A549 (cell line): ENCODE measurements around the gene RPS25. TPM values are rescaled to one million over a fixed set of nuclear protein-coding genes. Genes with fewer than 3 reads are reported as not detected.
A peak's percentile ranks its signal among the peaks of the same experiment; 100 is the strongest.

Experiments
- ATAC-seq, 2 experiments: fragments of 200-7000 bp in 1 of 2; fragments of >200 bp in 1 of 2; cut with Nextera tagmentation in 1 of 2; cut with Tn5 transposase in 1 of 2; 3 replicates each; pipeline versions ENCODE4 v1.8.0 to v1.9.1; 2018 to 2020; ENCODE audit warnings: mild to moderate bottlenecking in 1 of 2, moderate library complexity in 1 of 2
- CTCF ChIA-PET: fragments of 300-600 bp; sonication (Branson Sonifier 250); formaldehyde crosslinking; extraction: SDS; loops from one replicate; lab custom pipeline; 2021; ENCODE audit warnings: antibody characterized with exemption, inconsistent platforms; lab: Yijun Ruan, JAX
- POLR2A ChIA-PET: fragments of 350-600 bp; formaldehyde crosslinking; extraction: SDS; loops from one replicate; lab custom pipeline; 2021; ENCODE audit warnings: antibody characterized with exemption, inconsistent platforms; lab: Yijun Ruan, JAX
- DNase-seq, 2 experiments: peaks; one replicate each; pipeline versions ENCODE4 v3.0.0 to v3.0.0-alpha.2; 2011 to 2016; ENCODE audit warnings: low read depth in 1 of 2, low spot score in 1 of 2
- FAIRE-seq: peaks from 2 replicates; lab custom pipeline; 2011; peaks lifted over from hg19 to GRCh38; lab: Jason Lieb, UNC
- H3K27ac ChIP-seq, 2 experiments: fragments of >200 bp; sonication (Bioruptor Twin); formaldehyde crosslinking; 3 replicates each; pipeline ENCODE4 v1.5.1; 2016 to 2017
- H3K4me1 ChIP-seq: fragments of >200 bp; sonication (Bioruptor Twin); formaldehyde crosslinking; 3 replicates; pipeline ENCODE4 v1.6.1; 2016
- H3K4me2 ChIP-seq: fragments of >200 bp; sonication (Bioruptor Twin); formaldehyde crosslinking; 3 replicates; pipeline ENCODE4 v1.6.1; 2016
- H3K4me3 ChIP-seq: fragments of >200 bp; sonication (Bioruptor Twin); formaldehyde crosslinking; 3 replicates; pipeline ENCODE4 v1.5.1; 2016
- H3K9me3 ChIP-seq: fragments of >200 bp; sonication (Bioruptor Twin); formaldehyde crosslinking; 3 replicates; pipeline ENCODE4 v1.6.1; 2016
- BHLHE40 ChIP-seq: IDR thresholded peaks from 2 replicates; pipeline ENCODE4 v1.6.1; 2012; ENCODE audit warnings: low read depth, low read length, inconsistent platforms
- CBX2 ChIP-seq: fragments of 200-600 bp; sonication (generic); IDR thresholded peaks from 2 replicates; pipeline ENCODE4 v1.6.1; 2016; ENCODE audit warnings: low read depth, mild to moderate bottlenecking, borderline replicate concordance
- CHD2 ChIP-seq: fragments of 150-350 bp; IDR thresholded peaks from 2 replicates; pipeline ENCODE4 v1.6.1; 2014; ENCODE audit warnings: low read length; ENCODE audit not compliant: partially characterized antibody
- FOSB ChIP-seq: fragments of 250-450 bp; sonication (Bioruptor Pico); IDR thresholded peaks from 2 replicates; pipeline ENCODE4 v1.5.0; 2020; ENCODE audit warnings: mild to moderate bottlenecking, moderate library complexity
- FOSL2 ChIP-seq, 2 experiments: fragments of 450-650 bp in 1 of 2; fragments of >200 bp in 1 of 2; sonication (Bioruptor Twin) in 1 of 2; formaldehyde crosslinking; IDR thresholded peaks; 2 replicates each; pipeline versions ENCODE4 v1.5.0 to v1.6.1; 2016 to 2020; ENCODE audit warnings: mild to moderate bottlenecking in 1 of 2, moderate library complexity in 1 of 2
- HDAC2 ChIP-seq: fragments of 200-600 bp; sonication (generic); IDR thresholded peaks from 2 replicates; pipeline ENCODE4 v1.6.1; 2016
- HEYL ChIP-seq: fragments of 250-450 bp; sonication (Bioruptor Pico); IDR thresholded peaks from 2 replicates; pipeline ENCODE4 v1.8.0; 2021; ENCODE audit warnings: mild to moderate bottlenecking, moderate library complexity
- HOXB13 ChIP-seq: fragments of 250-450 bp; sonication (Bioruptor Pico); IDR thresholded peaks from 2 replicates; pipeline ENCODE4 v1.5.0; 2020; ENCODE audit warnings: low read depth, mild to moderate bottlenecking, moderate library complexity
- JUN ChIP-seq, 2 experiments: fragments of >200 bp; sonication (Bioruptor Twin); formaldehyde crosslinking; IDR thresholded peaks; 2 replicates in 1 of 2; 3 replicates in 1 of 2; pipeline ENCODE4 v1.6.1; 2016 to 2017
- JUNB ChIP-seq: fragments of >200 bp; sonication (Bioruptor Twin); formaldehyde crosslinking; IDR thresholded peaks from 2 replicates; pipeline ENCODE4 v1.6.1; 2016
- NPAS2 ChIP-seq: fragments of 250-450 bp; sonication (Bioruptor Pico); IDR thresholded peaks from 2 replicates; pipeline ENCODE4 v1.8.0; 2022; ENCODE audit warnings: mild to moderate bottlenecking, moderate library complexity, borderline replicate concordance
- NR3C1 ChIP-seq: fragments of >200 bp; sonication (Bioruptor Twin); formaldehyde crosslinking; IDR thresholded peaks from 3 replicates; pipeline ENCODE4 v1.6.1; 2017
- RFX5 ChIP-seq: fragments of 450-650 bp; IDR thresholded peaks from 2 replicates; pipeline ENCODE4 v1.7.1; 2014; ENCODE audit warnings: antibody characterized with exemption, mild to moderate bottlenecking, moderate library complexity
- TFCP2L1 ChIP-seq: fragments of 250-450 bp; sonication (Bioruptor Pico); IDR thresholded peaks from 2 replicates; pipeline ENCODE4 v1.5.0; 2021; ENCODE audit warnings: mild to moderate bottlenecking
- ZC3H11A ChIP-seq: fragments of 450-650 bp; IDR thresholded peaks from 2 replicates; pipeline ENCODE4 v1.6.1; 2014; ENCODE audit warnings: antibody characterized with exemption, mild to moderate bottlenecking
- ZFP36 ChIP-seq: fragments of 450-650 bp; IDR thresholded peaks from 2 replicates; pipeline ENCODE4 v1.6.1; 2014; ENCODE audit warnings: borderline replicate concordance; ENCODE audit not compliant: partially characterized antibody
- ZSCAN20 ChIP-seq: fragments of 250-450 bp; sonication (Bioruptor Pico); IDR thresholded peaks from 2 replicates; pipeline ENCODE4 v1.8.0; 2022; ENCODE audit warnings: mild to moderate bottlenecking, moderate library complexity
- WGBS: methylation state at CpG from one replicate; pipeline ENCODE4 v1.1.6; 2017; ENCODE audit errors: missing lambda C conversion rate; 5-methylcytosine and 5-hydroxymethylcytosine counted together
- polyA plus RNA-seq, 4 experiments: library from polyadenylated mRNA; depleted of rRNA in 3 of 4; stranded (reverse); fragments of >200 nt; fragmentation: RNase III in 1 of 4; extraction: RNeasy Plus Mini Kit Qiagen cat#74134 plus additional on column Dnase treatment in 1 of 4; gene quantifications; 2 replicates in 3 of 4; 3 replicates in 1 of 4; pipeline ENCODE4 v1.2.3, GENCODE V29; 2011 to 2017
- TF ChIP-seq, protein P1 (sequence below): fragments of >200 bp; sonication (Bioruptor Twin); formaldehyde crosslinking; IDR thresholded peaks from 3 replicates; pipeline ENCODE4 v1.6.1; 2016
- TF ChIP-seq, protein P2 (sequence below): fragments of >200 bp; sonication (Bioruptor Twin); formaldehyde crosslinking; IDR thresholded peaks from 2 replicates; pipeline ENCODE4 v1.6.1; 2016
- TF ChIP-seq, protein P3 (sequence below): fragments of 250-450 bp; sonication (Bioruptor Pico); IDR thresholded peaks from 2 replicates; pipeline ENCODE4 v1.5.0; 2021; ENCODE audit warnings: mild to moderate bottlenecking, moderate library complexity, borderline replicate concordance
- TF ChIP-seq, protein P4 (sequence below): IDR thresholded peaks from 2 replicates; pipeline ENCODE4 v1.6.1; 2012
- TF ChIP-seq, protein P5 (sequence below): IDR thresholded peaks from 2 replicates; pipeline ENCODE4 v1.6.1; 2012; ENCODE audit warnings: low read depth, borderline replicate concordance

Gene RPS25
- polyA plus RNA-seq, 2 of the 4 experiments (the other 2 are of a cell fraction): 844 to 1,517 TPM

DNA sequence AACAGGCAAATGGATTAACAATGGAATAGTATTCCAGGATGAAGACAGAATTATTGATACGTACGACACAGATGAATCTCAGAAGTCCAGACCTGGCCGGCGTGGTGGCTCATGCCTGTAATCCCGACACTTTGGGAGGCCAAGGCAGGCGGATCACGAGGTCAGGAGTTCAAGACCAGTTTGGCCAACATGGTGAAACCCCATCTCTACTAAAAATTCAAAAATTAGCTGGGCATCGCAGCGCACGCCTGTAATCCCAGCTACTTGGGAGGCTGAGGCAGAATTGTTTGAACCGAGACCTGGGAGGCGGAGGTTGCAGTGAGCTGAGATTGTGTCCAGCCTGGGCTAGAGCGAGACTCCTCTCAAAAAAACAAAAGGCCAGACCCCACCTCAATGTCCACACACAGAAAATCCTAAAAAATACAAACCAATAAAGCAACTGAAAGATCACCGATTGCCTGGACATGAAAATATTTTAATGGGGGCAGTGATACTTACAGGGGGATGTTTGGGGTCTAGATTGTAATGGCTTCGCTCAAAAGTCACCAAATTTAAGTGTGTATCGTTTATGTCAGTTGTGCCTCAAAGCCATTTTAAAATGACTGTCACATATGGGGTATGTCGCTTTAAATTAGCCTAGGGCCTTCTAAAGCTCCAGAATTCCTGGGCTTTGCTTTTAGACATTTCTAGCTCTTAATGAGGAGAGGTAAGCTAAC, 3.8 kb downstream of the RPS25 start:
- no peak overlapping the region for H3K27ac ChIP-seq
- TF ChIP-seq, protein P1, sequence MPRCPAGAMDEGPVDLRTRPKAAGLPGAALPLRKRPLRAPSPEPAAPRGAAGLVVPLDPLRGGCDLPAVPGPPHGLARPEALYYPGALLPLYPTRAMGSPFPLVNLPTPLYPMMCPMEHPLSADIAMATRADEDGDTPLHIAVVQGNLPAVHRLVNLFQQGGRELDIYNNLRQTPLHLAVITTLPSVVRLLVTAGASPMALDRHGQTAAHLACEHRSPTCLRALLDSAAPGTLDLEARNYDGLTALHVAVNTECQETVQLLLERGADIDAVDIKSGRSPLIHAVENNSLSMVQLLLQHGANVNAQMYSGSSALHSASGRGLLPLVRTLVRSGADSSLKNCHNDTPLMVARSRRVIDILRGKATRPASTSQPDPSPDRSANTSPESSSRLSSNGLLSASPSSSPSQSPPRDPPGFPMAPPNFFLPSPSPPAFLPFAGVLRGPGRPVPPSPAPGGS: 0 out of 3 replicates have a peak, but pooled peaks have one; percentile 29
- TF ChIP-seq NPAS2 (no peak), CHD2 (no peak), HOXB13 (CRISPR knock-in tag) (no peak), ZFP36 (no peak), JUN (IDR thresholded peaks at IDR 0.05) (0 out of 5 replicates have a peak, but pooled peaks of 1 of the 2 experiments have one; percentile 12), FOSB (CRISPR knock-in tag) (no peak; the same call in 1 of the 2 replicates), ZSCAN20 (CRISPR knock-in tag) (no peak), HDAC2 (no peak)
- TF ChIP-seq, protein P2, sequence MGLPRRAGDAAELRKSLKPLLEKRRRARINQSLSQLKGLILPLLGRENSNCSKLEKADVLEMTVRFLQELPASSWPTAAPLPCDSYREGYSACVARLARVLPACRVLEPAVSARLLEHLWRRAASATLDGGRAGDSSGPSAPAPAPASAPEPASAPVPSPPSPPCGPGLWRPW: no peak
- TF ChIP-seq, protein P3, sequence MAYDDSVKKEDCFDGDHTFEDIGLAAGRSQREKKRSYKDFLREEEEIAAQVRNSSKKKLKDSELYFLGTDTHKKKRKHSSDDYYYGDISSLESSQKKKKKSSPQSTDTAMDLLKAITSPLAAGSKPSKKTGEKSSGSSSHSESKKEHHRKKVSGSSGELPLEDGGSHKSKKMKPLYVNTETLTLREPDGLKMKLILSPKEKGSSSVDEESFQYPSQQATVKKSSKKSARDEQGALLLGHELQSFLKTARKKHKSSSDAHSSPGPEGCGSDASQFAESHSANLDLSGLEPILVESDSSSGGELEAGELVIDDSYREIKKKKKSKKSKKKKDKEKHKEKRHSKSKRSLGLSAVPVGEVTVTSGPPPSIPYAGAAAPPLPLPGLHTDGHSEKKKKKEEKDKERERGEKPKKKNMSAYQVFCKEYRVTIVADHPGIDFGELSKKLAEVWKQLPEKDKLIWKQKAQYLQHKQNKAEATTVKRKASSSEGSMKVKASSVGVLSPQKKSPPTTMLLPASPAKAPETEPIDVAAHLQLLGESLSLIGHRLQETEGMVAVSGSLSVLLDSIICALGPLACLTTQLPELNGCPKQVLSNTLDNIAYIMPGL (CRISPR knock-in tag): no peak
- H3K9me3 ChIP-seq: no peaks in the 10 kb centered on the region
- H3K4me1 ChIP-seq: peaks cover 18% of the 10 kb centered on the region
- POLR2A ChIA-PET: interaction anchor here (0.6 to 1.3 kb wide), 3 partner anchors 71 to 432 kb away, joined by 4 to 11 read pairs (median 4); partner anchors contain the start of gene HMBS
- no peak overlapping the region for H3K4me3 ChIP-seq
- no peak for DNase-seq
- H3K4me2 ChIP-seq: no peak overlapping the region
- CTCF ChIA-PET: interaction anchor here (0.6 to 1.0 kb wide), 2 partner anchors 14 to 280 kb away, joined by 3 to 6 read pairs; no protein-coding TSS in a partner anchor
- ATAC-seq: no peak
- WGBS: 94% methylated on average over 17 of the region's 17 CpGs
- no peak for FAIRE-seq

DNA sequence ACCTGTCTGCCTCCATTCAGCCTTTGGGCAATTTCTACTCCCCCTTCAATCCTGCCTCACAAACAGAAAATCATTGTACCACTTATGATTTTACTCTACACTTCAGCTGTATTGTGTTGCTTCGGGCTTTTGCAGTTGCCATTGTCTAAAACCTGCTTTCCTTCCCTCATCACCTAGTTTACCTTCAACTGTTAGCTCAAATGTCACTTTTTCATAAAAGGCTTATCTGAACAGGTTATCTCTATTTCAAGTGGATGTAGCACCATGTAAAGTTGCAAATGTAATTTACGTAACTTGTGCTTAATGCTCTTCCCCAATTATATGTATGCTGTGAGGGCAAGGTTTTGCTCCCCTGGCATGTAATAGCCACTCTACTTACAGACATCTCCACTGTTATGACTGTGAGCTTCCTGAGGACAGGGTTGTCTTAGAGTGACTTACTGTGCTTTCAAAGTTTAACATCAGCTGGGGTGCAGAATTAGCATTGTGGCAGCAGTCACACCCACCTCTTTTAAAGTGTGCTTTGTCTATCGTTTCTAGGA, 5.4 kb downstream of the RPS25 start:
- Histone ChIP-seq H3K27ac (no peak overlapping the region), H3K4me2 (no peak overlapping the region), H3K4me1 (peaks cover 18% of the 10 kb centered on the region), H3K9me3 (no peaks in the 10 kb centered on the region), H3K4me3 (no peak overlapping the region)
- 86% methylated on average over 3 of the region's 3 CpGs for WGBS
- POLR2A ChIA-PET: interaction anchor here (1.1 kb wide), 1 partner anchor 323 kb away, joined by 4 read pairs; no protein-coding TSS in a partner anchor
- FAIRE-seq: no peak
- CTCF ChIA-PET: no interaction called here
- peak in 1 of 2 experiments; percentile 16; a peak in 1 of 6 replicates for ATAC-seq
- TF ChIP-seq, protein P1: 0 out of 3 replicates have a peak, but pooled peaks have one; percentile 21
- TF ChIP-seq BHLHE40: no peak
- no peak for DNase-seq

DNA sequence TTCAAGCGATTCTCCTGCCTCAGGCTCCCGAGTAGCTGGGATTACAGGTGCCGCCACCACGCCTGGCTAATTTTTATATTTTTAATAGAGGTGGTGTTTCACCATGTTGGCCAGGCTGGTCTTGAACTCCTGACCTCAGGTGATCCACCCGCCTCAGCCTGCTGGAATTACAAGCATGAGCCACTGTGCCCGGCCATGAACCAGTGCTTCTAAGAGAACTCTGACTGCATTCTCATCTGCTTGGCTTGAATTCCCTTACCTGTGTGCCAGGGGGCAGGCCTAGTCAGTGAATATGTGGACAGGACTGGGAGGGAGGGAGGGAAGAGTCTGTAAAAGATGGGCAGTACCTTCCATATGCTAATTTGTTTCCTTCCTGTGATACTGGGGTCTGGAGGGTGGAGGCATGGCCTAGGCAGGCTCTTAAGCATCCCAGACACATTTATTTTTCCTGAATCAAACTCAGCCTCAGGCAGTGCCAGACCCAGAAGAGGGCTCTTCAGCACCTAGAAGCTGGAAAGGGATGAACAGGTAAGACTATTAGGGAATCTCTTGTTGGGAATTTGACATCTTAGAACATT, 6.6 kb downstream of the RPS25 start:
- DNase-seq (no peak), ATAC-seq (peak; percentile 36; a peak in 4 of 6 replicates), FAIRE-seq (no peak)
- Histone ChIP-seq H3K4me1 (peaks cover 14% of the 10 kb centered on the region), H3K9me3 (no peaks in the 10 kb centered on the region), H3K4me3 (no peak overlapping the region), H3K27ac (no peak overlapping the region), H3K4me2 (no peak overlapping the region)
- 90% methylated on average over 5 of the region's 6 CpGs for WGBS
- ChIA-PET POLR2A (no interaction called here), CTCF (no interaction called here)
- no peak for TF ChIP-seq HEYL
- TF ChIP-seq RFX5: no peak
- TF ChIP-seq CBX2: no peak
- TF ChIP-seq, protein P4, sequence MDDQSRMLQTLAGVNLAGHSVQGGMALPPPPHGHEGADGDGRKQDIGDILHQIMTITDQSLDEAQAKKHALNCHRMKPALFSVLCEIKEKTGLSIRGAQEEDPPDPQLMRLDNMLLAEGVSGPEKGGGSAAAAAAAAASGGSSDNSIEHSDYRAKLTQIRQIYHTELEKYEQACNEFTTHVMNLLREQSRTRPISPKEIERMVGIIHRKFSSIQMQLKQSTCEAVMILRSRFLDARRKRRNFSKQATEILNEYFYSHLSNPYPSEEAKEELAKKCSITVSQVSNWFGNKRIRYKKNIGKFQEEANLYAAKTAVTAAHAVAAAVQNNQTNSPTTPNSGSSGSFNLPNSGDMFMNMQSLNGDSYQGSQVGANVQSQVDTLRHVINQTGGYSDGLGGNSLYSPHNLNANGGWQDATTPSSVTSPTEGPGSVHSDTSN: no peak
- TF ChIP-seq TFCP2L1 (CRISPR knock-in tag): no peak
- no peak for TF ChIP-seq ZC3H11A
- TF ChIP-seq, protein P3 (CRISPR knock-in tag): no peak
- TF ChIP-seq, protein P5, sequence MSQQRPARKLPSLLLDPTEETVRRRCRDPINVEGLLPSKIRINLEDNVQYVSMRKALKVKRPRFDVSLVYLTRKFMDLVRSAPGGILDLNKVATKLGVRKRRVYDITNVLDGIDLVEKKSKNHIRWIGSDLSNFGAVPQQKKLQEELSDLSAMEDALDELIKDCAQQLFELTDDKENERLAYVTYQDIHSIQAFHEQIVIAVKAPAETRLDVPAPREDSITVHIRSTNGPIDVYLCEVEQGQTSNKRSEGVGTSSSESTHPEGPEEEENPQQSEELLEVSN: no peak
- no peak for TF ChIP-seq NR3C1
- TF ChIP-seq HOXB13 (CRISPR knock-in tag): no peak
- no peak for TF ChIP-seq HDAC2
- TF ChIP-seq JUNB: no peak
- TF ChIP-seq FOSL2 (IDR thresholded peaks at IDR 0.05): no peak
- TF ChIP-seq FOSL2 (CRISPR knock-in tag; IDR thresholded peaks at IDR 0.05): no peak
